HG02943 (cell line): ENCODE measurements around the gene TCEAL1.

ENCODE experiments used
- ATAC-seq: cut with Tn5 transposase; IDR thresholded peaks from one replicate; pipeline ENCODE4 v1.9.1; 2021; ENCODE audit warnings: mild to moderate bottlenecking, low read depth, moderate library complexity; ENCODE audit not compliant: unreplicated experiment

The TCEAL1 gene

GRCh38 chrX:103674531-103675454 lies 46.0 kb downstream of the TCEAL1 start:
- no peak for ATAC-seq

GRCh38 chrX:103678199-103678993 lies 49.6 kb downstream of the TCEAL1 start:
- no peak for ATAC-seq
